ENCODE measurements around the gene N4BP2. TPM values are rescaled to one million over a fixed set of nuclear protein-coding genes. Genes with fewer than 3 reads are reported as not detected.

The N4BP2 gene
- polyA plus RNA-seq, 1 of the 3 experiments (the other 2 are of a cell fraction), result 1.2 TPM

DNA sequence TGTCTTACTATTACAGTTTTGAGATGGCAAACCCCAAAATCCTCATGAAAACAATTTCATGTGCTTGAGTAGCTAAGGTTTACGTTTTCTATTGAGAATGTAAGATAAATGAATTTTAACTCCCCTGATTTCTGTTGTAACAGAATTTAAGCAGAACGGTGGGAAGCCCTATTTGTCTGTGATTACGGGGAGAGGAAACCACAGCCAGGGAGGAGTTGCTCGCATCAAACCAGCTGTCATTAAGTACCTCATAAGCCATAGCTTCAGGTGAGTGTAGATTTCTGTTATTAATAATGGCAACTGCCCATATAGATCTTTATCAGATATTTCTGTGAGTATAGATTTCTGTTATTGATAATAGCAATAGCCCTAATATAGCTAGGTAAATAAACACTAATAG, 96.0 kb downstream of the N4BP2 start:
- CTCF ChIA-PET, result interaction anchor here (1.0 to 2.3 kb wide), 7 partner anchors 22 to 226 kb away, joined by 3 to 9 read pairs (median 4); no protein-coding TSS in a partner anchor
- Histone ChIP-seq H3K27me3 (ENCODE audit: insufficient read depth) (no peaks in the 10 kb centered on the region), H3K9me2 (no peaks in the 10 kb centered on the region), H3K4me1 (ENCODE audit: control insufficient read depth in 1 of 2, insufficient read depth in 2 of 2, low read depth in 1 of 2, low read length in 1 of 2) (no peaks in the 10 kb centered on the region; a peak in 2 of 4 replicates), H3K79me2 (ENCODE audit: insufficient read depth) (no peaks in the 10 kb centered on the region), H4K20me1 (ENCODE audit: insufficient read depth) (no peaks in the 10 kb centered on the region), H3K4me3 (ENCODE audit: low read depth in 2 of 2, low read length in 1 of 2) (no peak overlapping the region), H3K4me2 (no peak overlapping the region), H3K36me3 (replicated peaks in 1 of 2; ENCODE audit: control insufficient read depth in 1 of 2, insufficient read depth in 2 of 2, low read length in 1 of 2) (peaks cover 10 to 20% of the 10 kb centered on the region in 2 experiments), H3K9me3 (peaks cover 8% of the 10 kb centered on the region; the same call in 1 of the 2 replicates), H2AFZ (ENCODE audit: low read depth) (no peak overlapping the region), H3F3A (replicated peaks; ENCODE audit: insufficient read depth) (no peaks in the 10 kb centered on the region), H3K9ac (no peak overlapping the region), H3K27ac (ENCODE audit: low read depth in 2 of 2, low read length in 1 of 2) (no peak overlapping the region)
- POLR2A ChIA-PET, result interaction anchor here (1.6 kb wide), 1 partner anchor 165 kb away, joined by 7 read pairs; no protein-coding TSS in a partner anchor
- WGBS (ENCODE audit: low lambda C conversion rate), result 98% methylated on average over 4 of the region's 4 CpGs
- no peak for TF ChIP-seq TCF12 (IDR thresholded peaks at IDR 0.05)
- TF ChIP-seq, protein P1, sequence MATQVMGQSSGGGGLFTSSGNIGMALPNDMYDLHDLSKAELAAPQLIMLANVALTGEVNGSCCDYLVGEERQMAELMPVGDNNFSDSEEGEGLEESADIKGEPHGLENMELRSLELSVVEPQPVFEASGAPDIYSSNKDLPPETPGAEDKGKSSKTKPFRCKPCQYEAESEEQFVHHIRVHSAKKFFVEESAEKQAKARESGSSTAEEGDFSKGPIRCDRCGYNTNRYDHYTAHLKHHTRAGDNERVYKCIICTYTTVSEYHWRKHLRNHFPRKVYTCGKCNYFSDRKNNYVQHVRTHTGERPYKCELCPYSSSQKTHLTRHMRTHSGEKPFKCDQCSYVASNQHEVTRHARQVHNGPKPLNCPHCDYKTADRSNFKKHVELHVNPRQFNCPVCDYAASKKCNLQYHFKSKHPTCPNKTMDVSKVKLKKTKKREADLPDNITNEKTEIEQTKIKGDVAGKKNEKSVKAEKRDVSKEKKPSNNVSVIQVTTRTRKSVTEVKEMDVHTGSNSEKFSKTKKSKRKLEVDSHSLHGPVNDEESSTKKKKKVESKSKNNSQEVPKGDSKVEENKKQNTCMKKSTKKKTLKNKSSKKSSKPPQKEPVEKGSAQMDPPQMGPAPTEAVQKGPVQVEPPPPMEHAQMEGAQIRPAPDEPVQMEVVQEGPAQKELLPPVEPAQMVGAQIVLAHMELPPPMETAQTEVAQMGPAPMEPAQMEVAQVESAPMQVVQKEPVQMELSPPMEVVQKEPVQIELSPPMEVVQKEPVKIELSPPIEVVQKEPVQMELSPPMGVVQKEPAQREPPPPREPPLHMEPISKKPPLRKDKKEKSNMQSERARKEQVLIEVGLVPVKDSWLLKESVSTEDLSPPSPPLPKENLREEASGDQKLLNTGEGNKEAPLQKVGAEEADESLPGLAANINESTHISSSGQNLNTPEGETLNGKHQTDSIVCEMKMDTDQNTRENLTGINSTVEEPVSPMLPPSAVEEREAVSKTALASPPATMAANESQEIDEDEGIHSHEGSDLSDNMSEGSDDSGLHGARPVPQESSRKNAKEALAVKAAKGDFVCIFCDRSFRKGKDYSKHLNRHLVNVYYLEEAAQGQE (IDR thresholded peaks at IDR 0.05; ENCODE audit: low read depth, low read length), result no peak
- TF ChIP-seq TEAD4 (IDR thresholded peaks at IDR 0.05; ENCODE audit: borderline replicate concordance, insufficient read depth), result no peak
- TF ChIP-seq POLR2AphosphoS5 (IDR thresholded peaks at IDR 0.05; ENCODE audit: low read depth, low read length), result no peak
- TF ChIP-seq, protein P2, sequence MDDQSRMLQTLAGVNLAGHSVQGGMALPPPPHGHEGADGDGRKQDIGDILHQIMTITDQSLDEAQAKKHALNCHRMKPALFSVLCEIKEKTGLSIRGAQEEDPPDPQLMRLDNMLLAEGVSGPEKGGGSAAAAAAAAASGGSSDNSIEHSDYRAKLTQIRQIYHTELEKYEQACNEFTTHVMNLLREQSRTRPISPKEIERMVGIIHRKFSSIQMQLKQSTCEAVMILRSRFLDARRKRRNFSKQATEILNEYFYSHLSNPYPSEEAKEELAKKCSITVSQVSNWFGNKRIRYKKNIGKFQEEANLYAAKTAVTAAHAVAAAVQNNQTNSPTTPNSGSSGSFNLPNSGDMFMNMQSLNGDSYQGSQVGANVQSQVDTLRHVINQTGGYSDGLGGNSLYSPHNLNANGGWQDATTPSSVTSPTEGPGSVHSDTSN (IDR thresholded peaks at IDR 0.05), result no peak
- TF ChIP-seq MEF2A (IDR thresholded peaks at IDR 0.05; ENCODE audit: borderline replicate concordance, low read depth), result no peak
- TF ChIP-seq EZH2phosphoT487 (IDR thresholded peaks at IDR 0.05; ENCODE audit: borderline replicate concordance, low read depth), result no peak
- TF ChIP-seq FOXJ3 (CRISPR knock-in tag; IDR thresholded peaks at IDR 0.05), result no peak
- TF ChIP-seq JUND (IDR thresholded peaks at IDR 0.05), result no peak
- TF ChIP-seq GABPA (IDR thresholded peaks at IDR 0.05; ENCODE audit: low read depth), result no peak
- TF ChIP-seq MXI1 (IDR thresholded peaks at IDR 0.05; ENCODE audit: low read depth, low read length), result no peak
- TF ChIP-seq, protein P3, sequence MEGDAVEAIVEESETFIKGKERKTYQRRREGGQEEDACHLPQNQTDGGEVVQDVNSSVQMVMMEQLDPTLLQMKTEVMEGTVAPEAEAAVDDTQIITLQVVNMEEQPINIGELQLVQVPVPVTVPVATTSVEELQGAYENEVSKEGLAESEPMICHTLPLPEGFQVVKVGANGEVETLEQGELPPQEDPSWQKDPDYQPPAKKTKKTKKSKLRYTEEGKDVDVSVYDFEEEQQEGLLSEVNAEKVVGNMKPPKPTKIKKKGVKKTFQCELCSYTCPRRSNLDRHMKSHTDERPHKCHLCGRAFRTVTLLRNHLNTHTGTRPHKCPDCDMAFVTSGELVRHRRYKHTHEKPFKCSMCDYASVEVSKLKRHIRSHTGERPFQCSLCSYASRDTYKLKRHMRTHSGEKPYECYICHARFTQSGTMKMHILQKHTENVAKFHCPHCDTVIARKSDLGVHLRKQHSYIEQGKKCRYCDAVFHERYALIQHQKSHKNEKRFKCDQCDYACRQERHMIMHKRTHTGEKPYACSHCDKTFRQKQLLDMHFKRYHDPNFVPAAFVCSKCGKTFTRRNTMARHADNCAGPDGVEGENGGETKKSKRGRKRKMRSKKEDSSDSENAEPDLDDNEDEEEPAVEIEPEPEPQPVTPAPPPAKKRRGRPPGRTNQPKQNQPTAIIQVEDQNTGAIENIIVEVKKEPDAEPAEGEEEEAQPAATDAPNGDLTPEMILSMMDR (IDR thresholded peaks at IDR 0.05), result no peak
- no peak for TF ChIP-seq ELF1 (IDR thresholded peaks at IDR 0.05)
- no peak for DNase-seq

All from SK-N-SH (cell line).